NB4 (cell line): Measurements from ENCODE around the gene TBC1D21.

Experiments
- MYC ChIP-seq: IDR thresholded peaks from 2 replicates; pipeline ENCODE4 v1.6.1; 2011; ENCODE audit warnings: low read depth, low read length
- POLR2A ChIP-seq: IDR thresholded peaks from 2 replicates; pipeline ENCODE4 v1.6.1; 2011; ENCODE audit warnings: mild to moderate bottlenecking; ENCODE audit not compliant: insufficient read length; ENCODE audit errors: extremely low read depth
- TF ChIP-seq, protein P1 (sequence below): IDR thresholded peaks from one replicate; pipeline ENCODE4 v1.5.1; 2012; ENCODE audit warnings: low read depth, low read length

DNA sequence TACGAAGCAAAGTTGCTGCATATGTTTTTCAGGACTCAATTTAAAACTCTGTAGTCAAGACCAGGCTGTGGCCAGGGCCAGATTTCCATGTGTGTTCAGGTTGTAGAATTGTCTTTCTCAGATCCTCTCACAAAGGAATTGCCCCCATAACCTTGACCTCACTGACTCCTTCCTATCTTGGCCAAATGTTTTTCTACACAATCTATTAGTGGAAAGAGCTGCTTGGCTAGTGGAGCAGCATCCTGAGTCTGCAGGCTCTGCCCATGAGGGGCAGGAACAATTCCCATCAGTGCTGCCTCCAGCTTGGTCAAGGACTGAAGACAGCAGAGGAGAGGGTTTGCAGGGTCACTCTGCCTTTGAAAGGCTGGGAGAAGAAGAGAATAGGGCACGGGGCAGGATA, 6.9 kb upstream of the TBC1D21 start:
- TF ChIP-seq, protein P1, sequence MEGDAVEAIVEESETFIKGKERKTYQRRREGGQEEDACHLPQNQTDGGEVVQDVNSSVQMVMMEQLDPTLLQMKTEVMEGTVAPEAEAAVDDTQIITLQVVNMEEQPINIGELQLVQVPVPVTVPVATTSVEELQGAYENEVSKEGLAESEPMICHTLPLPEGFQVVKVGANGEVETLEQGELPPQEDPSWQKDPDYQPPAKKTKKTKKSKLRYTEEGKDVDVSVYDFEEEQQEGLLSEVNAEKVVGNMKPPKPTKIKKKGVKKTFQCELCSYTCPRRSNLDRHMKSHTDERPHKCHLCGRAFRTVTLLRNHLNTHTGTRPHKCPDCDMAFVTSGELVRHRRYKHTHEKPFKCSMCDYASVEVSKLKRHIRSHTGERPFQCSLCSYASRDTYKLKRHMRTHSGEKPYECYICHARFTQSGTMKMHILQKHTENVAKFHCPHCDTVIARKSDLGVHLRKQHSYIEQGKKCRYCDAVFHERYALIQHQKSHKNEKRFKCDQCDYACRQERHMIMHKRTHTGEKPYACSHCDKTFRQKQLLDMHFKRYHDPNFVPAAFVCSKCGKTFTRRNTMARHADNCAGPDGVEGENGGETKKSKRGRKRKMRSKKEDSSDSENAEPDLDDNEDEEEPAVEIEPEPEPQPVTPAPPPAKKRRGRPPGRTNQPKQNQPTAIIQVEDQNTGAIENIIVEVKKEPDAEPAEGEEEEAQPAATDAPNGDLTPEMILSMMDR, result no peak
- TF ChIP-seq POLR2A (no peak), MYC (no peak)
